Stimulated activated CD4-positive, alpha-beta T cell treated with anti-CD3 and anti-CD28 coated beads, TNF-alpha, amount 100 ng/mL, for 24 hours (primary cell): ENCODE data around the gene RPP21.
"Not testable (repeated sequence)": the region's sequence is repeated elsewhere in the genome, so short reads cannot be mapped to it uniquely, and the experiment has no call there.

Source experiments
- DNase-seq, 3 experiments: peaks; one replicate each; pipeline ENCODE4 v3.0.0-alpha.2; 2020; ENCODE audit warnings: low read depth in 3 of 3

Gene RPP21

GRCh38 chr6:30329331-30329730 is 15.6 kb upstream of the RPP21 start:
- no peak for DNase-seq

- no peak for DNase-seq
Measured at GRCh38 chr6:30331981-30332380, 13.0 kb upstream of the RPP21 start.

- no peak for DNase-seq
Measured at GRCh38 chr6:30334075-30334783, 10.7 kb upstream of the RPP21 start.

- no peak for DNase-seq
Measured at GRCh38 chr6:30340589-30341054, 4.3 kb upstream of the RPP21 start.

- DNase-seq: no peak
Measured at GRCh38 chr6:30341218-30341617, 3.7 kb upstream of the RPP21 start.

- DNase-seq: no peak
Measured at GRCh38 chr6:30341728-30342127, 3.2 kb upstream of the RPP21 start.

GRCh38 chr6:30344191-30344867 is 627 bp upstream of the RPP21 start:
- no peak for DNase-seq

GRCh38 chr6:30345852-30346251 is 896 bp downstream of the RPP21 start:
- no peak for DNase-seq

- no peak for DNase-seq
Measured at GRCh38 chr6:30348957-30349356, 4.0 kb downstream of the RPP21 start.

- DNase-seq: no peak
Measured at GRCh38 chr6:30349421-30350177, 4.6 kb downstream of the RPP21 start.

GRCh38 chr6:30350524-30350923 is 5.6 kb downstream of the RPP21 start:
- no peak for DNase-seq

- DNase-seq: no peak
Measured at GRCh38 chr6:30352550-30352949, 7.6 kb downstream of the RPP21 start.

- DNase-seq: no peak
Measured at GRCh38 chr6:30355281-30355680, 10.3 kb downstream of the RPP21 start.

GRCh38 chr6:30356536-30356935 is 11.6 kb downstream of the RPP21 start:
- DNase-seq: no peak

GRCh38 chr6:30357678-30358540 is 13.0 kb downstream of the RPP21 start:
- DNase-seq: peak; percentile 22 to 50 (median 26)

- no peak for DNase-seq
Measured at GRCh38 chr6:30359276-30359675, 14.3 kb downstream of the RPP21 start.

- no peak for DNase-seq
Measured at GRCh38 chr6:30360139-30360538, 15.2 kb downstream of the RPP21 start.

GRCh38 chr6:30361661-30362060 is 16.7 kb downstream of the RPP21 start:
- DNase-seq: no peak

- DNase-seq: no peak
Measured at GRCh38 chr6:30363459-30363858, 18.5 kb downstream of the RPP21 start.

- no peak for DNase-seq
Measured at GRCh38 chr6:30364591-30364990, 19.6 kb downstream of the RPP21 start.

- not testable (repeated sequence) for DNase-seq
Measured at GRCh38 chr6:30369280-30369679, 24.3 kb downstream of the RPP21 start.
